GM23248 (cell line): ENCODE measurements around the gene ERAL1. TPM values are rescaled to one million over a fixed set of nuclear protein-coding genes. Genes with fewer than 3 reads are reported as not detected.
A peak's percentile ranks its signal among the peaks of the same experiment; 100 is the strongest.

ENCODE experiments used
- DNase-seq: peaks from one replicate; pipeline ENCODE4 v3.0.0-alpha.2; 2015
- H2AFZ ChIP-seq: fragments of 200-600 bp; sonication (generic); 2 replicates; pipeline ENCODE4 v1.6.1; 2016; ENCODE audit warnings: antibody characterized with exemption
- H3F3A ChIP-seq: fragments of 200-600 bp; sonication (generic); 2 replicates; pipeline ENCODE4 v1.6.1; 2016; ENCODE audit warnings: mild to moderate bottlenecking, antibody characterized with exemption, mixed run types; ENCODE audit not compliant: insufficient read depth
- H3K27ac ChIP-seq: fragments of 200-600 bp; sonication (generic); 2 replicates; pipeline ENCODE4 v1.5.1; 2016; ENCODE audit warnings: mild to moderate bottlenecking
- H3K27me3 ChIP-seq: fragments of 200-600 bp; sonication (generic); replicated peaks from 2 replicates; pipeline ENCODE4 v1.6.1; 2016; ENCODE audit warnings: mild to moderate bottlenecking; ENCODE audit not compliant: insufficient read depth
- H3K36me3 ChIP-seq: fragments of 200-600 bp; sonication (generic); 2 replicates; pipeline ENCODE4 v1.6.1; 2016; ENCODE audit warnings: low read depth, mild to moderate bottlenecking
- H3K4me1 ChIP-seq: fragments of 200-600 bp; sonication (generic); 2 replicates; pipeline ENCODE4 v1.6.1; 2016; ENCODE audit warnings: mild to moderate bottlenecking; ENCODE audit not compliant: insufficient read depth
- H3K4me2 ChIP-seq: fragments of 200-600 bp; sonication (generic); one replicate; pipeline ENCODE4 v1.6.1; 2016; ENCODE audit warnings: mild to moderate bottlenecking; ENCODE audit not compliant: unreplicated experiment
- H3K4me3 ChIP-seq: fragments of 200-600 bp; sonication (generic); 2 replicates; pipeline ENCODE4 v1.5.1; 2016; ENCODE audit warnings: mild to moderate bottlenecking
- H3K79me2 ChIP-seq: fragments of 200-600 bp; sonication (generic); 2 replicates; pipeline ENCODE4 v1.6.1; 2016; ENCODE audit warnings: mild to moderate bottlenecking; ENCODE audit not compliant: insufficient read depth
- H3K9ac ChIP-seq: fragments of 200-600 bp; sonication (generic); 2 replicates; pipeline ENCODE4 v1.6.1; 2016; ENCODE audit warnings: mild to moderate bottlenecking
- H3K9me2 ChIP-seq: fragments of 200-600 bp; sonication (generic); 2 replicates; pipeline ENCODE4 v1.6.1; 2016; ENCODE audit warnings: mixed run types, mild to moderate bottlenecking, moderate library complexity; ENCODE audit not compliant: insufficient read depth
- H3K9me3 ChIP-seq: fragments of 200-600 bp; sonication (generic); one replicate; pipeline ENCODE4 v1.6.1; 2017; ENCODE audit warnings: low read depth
- H4K20me1 ChIP-seq: fragments of 200-600 bp; sonication (generic); 2 replicates; pipeline ENCODE4 v1.6.0; 2016; ENCODE audit not compliant: insufficient read depth
- EZH2 ChIP-seq: fragments of 200-600 bp; sonication (generic); IDR thresholded peaks from 2 replicates; pipeline ENCODE4 v1.6.1; 2018; ENCODE audit warnings: antibody characterized with exemption, mild to moderate bottlenecking; ENCODE audit not compliant: insufficient read depth, poor library complexity, severe bottlenecking
- EZH2phosphoT487 ChIP-seq: fragments of 200-600 bp; sonication (generic); IDR thresholded peaks from 2 replicates; pipeline ENCODE4 v1.6.1; 2018; ENCODE audit warnings: antibody characterized with exemption, moderate library complexity, mild to moderate bottlenecking, low read depth; ENCODE audit not compliant: insufficient read depth
- WGBS, 2 experiments: methylation state at CpG; one replicate each; pipeline ENCODE4 v1.1.6; 2015 to 2017; ENCODE audit warnings: low lambda C conversion rate in 2 of 2, low coverage in 1 of 2; ENCODE audit errors: missing lambda C conversion rate in 2 of 2; 5-methylcytosine and 5-hydroxymethylcytosine counted together
- in situ Hi-C: fragments of 300-500 bp; cut with MboI; formaldehyde crosslinking; loops from 2 replicates; pipeline ENCODE4 v1.15.0; 2020
- polyA plus RNA-seq: library from polyadenylated mRNA; unstranded; fragments of >200 nt; fragmentation: Nextera tagmentation; extraction: Ambion mirVana; gene quantifications from 2 replicates; pipeline ENCODE4 v1.2.1, GENCODE V29; 2016
- total RNA-seq: library from RNA; depleted of rRNA; stranded (reverse); fragments of >200 nt; shearing (Covaris generic); gene quantifications from 2 replicates; pipeline ENCODE4 v1.2.3, GENCODE V29; 2014

Gene ERAL1
- total and polyA plus RNA-seq, 2 experiments from 2014 or later, result 40.2 to 60.0 TPM

- peaks cover 36% of the 10 kb centered on the region for H3F3A ChIP-seq
- H3K27ac ChIP-seq, result peak overlapping the region; percentile 95
- H4K20me1 ChIP-seq, result no peaks in the 10 kb centered on the region
- H3K9me2 ChIP-seq, result no peaks in the 10 kb centered on the region
- H3K36me3 ChIP-seq, result no peaks in the 10 kb centered on the region
- peak overlapping the region; percentile 96 for H3K9ac ChIP-seq
- H2AFZ ChIP-seq, result peak overlapping the region; percentile 98
- peaks cover 76% of the 10 kb centered on the region for H3K79me2 ChIP-seq
- 1% methylated on average over 22 to 38 of the region's 47 CpGs for WGBS, 2 experiments
- DNase-seq, result peak; percentile 99
- in situ Hi-C loops, result no loop called here
- no peak for TF ChIP-seq EZH2
- no peak for TF ChIP-seq EZH2phosphoT487
- H3K27me3 ChIP-seq, result no peaks in the 10 kb centered on the region
- peaks cover 38% of the 10 kb centered on the region for H3K4me1 ChIP-seq
- H3K9me3 ChIP-seq, result no peaks in the 10 kb centered on the region
- H3K4me2 ChIP-seq, result peak overlapping the region; percentile 93
- H3K4me3 ChIP-seq, result peak overlapping the region; percentile 96
Measured at GRCh38 chr17:28812091-28812747, 42.6 kb upstream of the ERAL1 start.

GRCh38 chr17:28812748-28813377 lies 42.0 kb upstream of the ERAL1 start:
- H3K9me2 ChIP-seq, result no peaks in the 10 kb centered on the region
- peak overlapping the region; percentile 96 for H3K9ac ChIP-seq
- peaks cover 79% of the 10 kb centered on the region for H3K79me2 ChIP-seq
- 2 to 3% methylated on average over 8 to 10 of the region's 10 CpGs for WGBS, 2 experiments
- TF ChIP-seq EZH2phosphoT487 (no peak), EZH2 (no peak)
- H3F3A ChIP-seq, result peaks cover 29% of the 10 kb centered on the region
- no peaks in the 10 kb centered on the region for H3K9me3 ChIP-seq
- H3K4me1 ChIP-seq, result peaks cover 32% of the 10 kb centered on the region
- H2AFZ ChIP-seq, result peak overlapping the region; percentile 98
- H3K4me2 ChIP-seq, result peak overlapping the region; percentile 91
- DNase-seq, result peak; percentile 71
- H3K27ac ChIP-seq, result peak overlapping the region; percentile 95
- no peaks in the 10 kb centered on the region for H3K36me3 ChIP-seq
- peak overlapping the region; percentile 96 for H3K4me3 ChIP-seq
- no peaks in the 10 kb centered on the region for H3K27me3 ChIP-seq
- no peaks in the 10 kb centered on the region for H4K20me1 ChIP-seq
- in situ Hi-C loops, result no loop called here

- H3K9me2 ChIP-seq, result no peaks in the 10 kb centered on the region
- 0 out of 2 replicates have a peak, but pooled peaks cover 5% of the 10 kb centered on the region for H3F3A ChIP-seq
- H3K4me3 ChIP-seq, result no peak overlapping the region
- no peaks in the 10 kb centered on the region for H3K27me3 ChIP-seq
- no peaks in the 10 kb centered on the region for H3K36me3 ChIP-seq
- no peak overlapping the region for H3K27ac ChIP-seq
- DNase-seq, result no peak
- H3K9me3 ChIP-seq, result no peaks in the 10 kb centered on the region
- TF ChIP-seq EZH2 (no peak), EZH2phosphoT487 (no peak)
- H2AFZ ChIP-seq, result no peak overlapping the region
- no peak overlapping the region for H3K9ac ChIP-seq
- H3K4me2 ChIP-seq, result no peak overlapping the region
- in situ Hi-C loops, result no loop called here
- peaks cover 93% of the 10 kb centered on the region for H3K79me2 ChIP-seq
- H4K20me1 ChIP-seq, result no peaks in the 10 kb centered on the region
- 96% methylated on average over 4 of the region's 4 CpGs for WGBS, 2 experiments
- peaks cover under 1% of the 10 kb centered on the region; the same call in 1 of the 2 replicates for H3K4me1 ChIP-seq
Measured at GRCh38 chr17:28816540-28816939, 38.3 kb upstream of the ERAL1 start.

GRCh38 chr17:28818819-28819221 lies 36.0 kb upstream of the ERAL1 start:
- no peak for DNase-seq
- H3K79me2 ChIP-seq, result peaks cover 96% of the 10 kb centered on the region
- H3K4me3 ChIP-seq, result no peak overlapping the region
- H3K9ac ChIP-seq, result no peak overlapping the region
- H2AFZ ChIP-seq, result no peak overlapping the region
- in situ Hi-C loops, result no loop called here
- peaks cover 3% of the 10 kb centered on the region; the same call in 1 of the 2 replicates for H4K20me1 ChIP-seq
- H3K9me3 ChIP-seq, result no peaks in the 10 kb centered on the region
- no peaks in the 10 kb centered on the region for H3K9me2 ChIP-seq
- H3K36me3 ChIP-seq, result no peaks in the 10 kb centered on the region
- WGBS, 2 experiments, result 79 to 92% methylated on average over 3 of the region's 3 CpGs
- no peaks in the 10 kb centered on the region for H3F3A ChIP-seq
- no peak for TF ChIP-seq EZH2
- no peak for TF ChIP-seq EZH2phosphoT487
- H3K4me1 ChIP-seq, result no peaks in the 10 kb centered on the region
- no peak overlapping the region for H3K4me2 ChIP-seq
- H3K27me3 ChIP-seq, result no peaks in the 10 kb centered on the region
- H3K27ac ChIP-seq, result no peak overlapping the region
